ENCODE measurements around the gene MAST2.

The MAST2 gene

GRCh38 chr1:45971335-45971734 lies 167.9 kb downstream of the MAST2 start:
- H3K36me3 ChIP-seq: peaks cover 17% of the 10 kb centered on the region
- H3K4me3 ChIP-seq (ENCODE audit: low read depth, low read length): no peak overlapping the region
- H3K27ac ChIP-seq: no peak overlapping the region
- H3K9me3 ChIP-seq (ENCODE audit: severe bottlenecking): no peaks in the 10 kb centered on the region
- DNase-seq: no peak
- no peak for TF ChIP-seq CTCF (IDR thresholded peaks at IDR 0.05; ENCODE audit: low read depth, low read length)
- H3K27me3 ChIP-seq (ENCODE audit: insufficient read depth, low read depth, severe bottlenecking): no peaks in the 10 kb centered on the region

GRCh38 chr1:45971922-45972531 lies 168.6 kb downstream of the MAST2 start:
- H3K9me3 ChIP-seq (ENCODE audit: severe bottlenecking): no peaks in the 10 kb centered on the region
- H3K27ac ChIP-seq: no peak overlapping the region
- TF ChIP-seq CTCF (IDR thresholded peaks at IDR 0.05; ENCODE audit: low read depth, low read length): no peak

GRCh38 chr1:45972621-45973020 lies 169.2 kb downstream of the MAST2 start:
- no peaks in the 10 kb centered on the region for H3K27me3 ChIP-seq (ENCODE audit: insufficient read depth, low read depth, severe bottlenecking)
- H3K4me3 ChIP-seq (ENCODE audit: low read depth, low read length): no peak overlapping the region
- no peak for DNase-seq
- H3K27ac ChIP-seq: no peak overlapping the region
- TF ChIP-seq CTCF (IDR thresholded peaks at IDR 0.05; ENCODE audit: low read depth, low read length): no peak
- peaks cover 17% of the 10 kb centered on the region for H3K36me3 ChIP-seq
- H3K9me3 ChIP-seq (ENCODE audit: severe bottlenecking): no peaks in the 10 kb centered on the region

More at GRCh38 chr1:45971922-45972531, 168.6 kb downstream of the MAST2 start:
- no peaks in the 10 kb centered on the region for H3K27me3 ChIP-seq (ENCODE audit: insufficient read depth, low read depth, severe bottlenecking)
- no peak overlapping the region for H3K4me3 ChIP-seq (ENCODE audit: low read depth, low read length)
- DNase-seq: no peak
- H3K36me3 ChIP-seq: peaks cover 17% of the 10 kb centered on the region

- H3K9me3 ChIP-seq (ENCODE audit: severe bottlenecking): no peaks in the 10 kb centered on the region
- no peak for TF ChIP-seq CTCF (IDR thresholded peaks at IDR 0.05; ENCODE audit: low read depth, low read length)
- DNase-seq: no peak
- no peak overlapping the region for H3K4me3 ChIP-seq (ENCODE audit: low read depth, low read length)
- H3K36me3 ChIP-seq: peaks cover 17% of the 10 kb centered on the region
- H3K27ac ChIP-seq: no peak overlapping the region
- H3K27me3 ChIP-seq (ENCODE audit: insufficient read depth, low read depth, severe bottlenecking): no peaks in the 10 kb centered on the region
Measured at GRCh38 chr1:45973121-45973520, 169.7 kb downstream of the MAST2 start.

GRCh38 chr1:45974541-45975269 lies 171.3 kb downstream of the MAST2 start:
- Histone ChIP-seq H3K27me3 (ENCODE audit: insufficient read depth, low read depth, severe bottlenecking) (no peaks in the 10 kb centered on the region), H3K9me3 (ENCODE audit: severe bottlenecking) (no peaks in the 10 kb centered on the region), H3K27ac (no peak overlapping the region), H3K4me3 (ENCODE audit: low read depth, low read length) (no peak overlapping the region), H3K36me3 (peaks cover 14% of the 10 kb centered on the region)
- no peak for DNase-seq
- no peak for TF ChIP-seq CTCF (IDR thresholded peaks at IDR 0.05; ENCODE audit: low read depth, low read length)

Measured in WERI-Rb-1 (cell line).